NOMO-1 (cell line): ENCODE results near the gene ARMH3.
A peak's percentile ranks its signal among the peaks of the same experiment; 100 is the strongest.

Source experiments
- DNase-seq, 2 experiments: peaks; one replicate each; lab custom pipeline; 2025; ENCODE audit not compliant: unreplicated experiment in 2 of 2; lab: John Stamatoyannopoulos, UW

The ARMH3 gene, protein sequence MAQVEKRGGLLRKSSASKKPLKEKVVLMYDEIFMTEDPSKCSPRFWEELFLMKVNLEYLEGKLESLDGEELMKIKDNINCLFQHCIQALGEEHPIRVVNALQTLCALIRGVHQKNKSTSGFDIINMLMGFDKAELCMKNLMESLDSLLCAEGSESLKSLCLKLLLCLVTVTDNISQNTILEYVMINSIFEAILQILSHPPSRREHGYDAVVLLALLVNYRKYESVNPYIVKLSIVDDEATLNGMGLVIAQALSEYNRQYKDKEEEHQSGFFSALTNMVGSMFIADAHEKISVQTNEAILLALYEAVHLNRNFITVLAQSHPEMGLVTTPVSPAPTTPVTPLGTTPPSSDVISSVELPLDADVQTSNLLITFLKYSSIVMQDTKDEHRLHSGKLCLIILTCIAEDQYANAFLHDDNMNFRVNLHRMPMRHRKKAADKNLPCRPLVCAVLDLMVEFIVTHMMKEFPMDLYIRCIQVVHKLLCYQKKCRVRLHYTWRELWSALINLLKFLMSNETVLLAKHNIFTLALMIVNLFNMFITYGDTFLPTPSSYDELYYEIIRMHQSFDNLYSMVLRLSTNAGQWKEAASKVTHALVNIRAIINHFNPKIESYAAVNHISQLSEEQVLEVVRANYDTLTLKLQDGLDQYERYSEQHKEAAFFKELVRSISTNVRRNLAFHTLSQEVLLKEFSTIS

DNA sequence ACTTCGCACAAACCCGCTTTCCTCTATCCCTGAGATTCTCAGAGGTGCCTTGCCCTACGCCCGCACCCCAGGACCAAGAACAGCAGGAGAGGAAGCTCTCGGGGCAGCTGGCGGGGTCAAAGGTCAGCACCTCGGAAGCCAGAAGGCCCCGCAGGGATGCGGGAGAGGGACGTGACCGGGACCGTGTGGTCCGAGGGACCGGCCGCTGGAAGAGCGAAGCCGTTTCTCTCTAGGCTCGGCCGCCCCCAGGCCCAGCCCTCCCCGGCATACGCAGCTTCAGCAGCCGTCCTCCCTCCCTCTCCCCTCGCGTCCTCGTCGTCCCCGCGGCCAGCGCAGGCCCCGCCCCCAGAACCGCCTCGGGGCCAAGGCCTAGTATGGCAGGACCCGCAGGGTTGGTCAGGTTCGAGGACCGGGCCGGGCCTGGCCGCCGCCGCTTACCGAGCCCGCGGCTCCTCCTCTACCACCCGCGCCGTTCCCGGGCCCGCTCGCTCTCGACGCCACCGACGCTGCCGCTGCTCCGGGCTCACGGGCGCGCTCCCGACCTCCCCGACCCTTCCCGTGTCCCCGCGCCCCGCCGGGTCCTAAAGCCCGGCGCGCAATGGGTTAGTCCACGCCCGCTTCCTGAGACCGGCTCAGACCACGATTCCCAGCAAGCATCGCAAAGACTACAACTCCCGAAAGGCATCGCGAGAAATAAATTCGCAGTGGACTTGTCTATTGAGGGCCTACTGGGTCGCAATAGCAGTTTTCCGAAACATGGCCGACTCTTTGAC, at the start of gene ARMH3:
Gene ARMH3 (minus strand): TSS at position 527 of the 773 bp plus-strand sequence. CDS start 16,059 bp downstream, outside the sequence.
- DNase-seq = peak; percentile 96 to 97

GRCh38 chr10:102102421-102102820, 46.4 kb upstream of the ARMH3 start:
- no peak for DNase-seq

DNA sequence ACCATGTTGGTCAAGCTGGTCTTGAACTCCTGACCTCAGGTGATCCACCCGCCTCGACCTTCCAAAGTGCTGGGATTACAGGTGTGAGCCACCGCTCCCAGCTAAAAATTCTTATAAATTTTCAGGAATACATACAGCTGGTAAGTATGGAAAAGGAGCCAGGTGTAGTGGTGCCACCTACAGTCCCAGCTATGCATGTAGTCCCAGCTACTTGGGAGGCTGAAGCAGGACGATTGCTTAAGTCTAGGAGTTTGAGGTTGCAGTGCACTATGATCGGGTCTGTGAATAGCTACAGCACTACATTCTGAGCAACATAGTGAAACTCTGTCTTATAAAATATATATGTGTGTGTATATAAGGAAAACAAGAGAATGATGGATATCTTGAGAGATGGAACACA, 45.2 kb upstream of the ARMH3 start:
- DNase-seq = no peak

GRCh38 chr10:102096449-102096848, 40.5 kb upstream of the ARMH3 start:
- DNase-seq = no peak

DNA sequence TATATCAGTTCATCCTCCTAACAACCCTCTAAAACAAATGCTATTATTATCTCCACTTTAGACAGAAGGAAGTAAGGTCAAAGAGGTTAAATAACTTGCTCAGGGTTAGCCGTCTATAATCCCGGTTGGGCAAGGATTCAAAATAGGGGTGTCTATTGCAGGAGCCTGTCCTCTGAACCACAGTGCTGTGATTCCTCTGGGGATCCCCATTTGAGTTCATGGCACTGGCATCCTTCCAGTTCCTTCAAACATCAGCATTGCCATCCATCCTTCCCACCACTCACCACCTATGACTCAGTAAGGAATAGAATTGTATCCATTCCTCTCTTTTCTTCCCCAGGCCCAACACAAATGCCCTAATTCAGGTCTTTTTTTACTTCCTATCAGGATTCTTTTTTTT, 34.8 kb upstream of the ARMH3 start:
- no peak for DNase-seq

DNA sequence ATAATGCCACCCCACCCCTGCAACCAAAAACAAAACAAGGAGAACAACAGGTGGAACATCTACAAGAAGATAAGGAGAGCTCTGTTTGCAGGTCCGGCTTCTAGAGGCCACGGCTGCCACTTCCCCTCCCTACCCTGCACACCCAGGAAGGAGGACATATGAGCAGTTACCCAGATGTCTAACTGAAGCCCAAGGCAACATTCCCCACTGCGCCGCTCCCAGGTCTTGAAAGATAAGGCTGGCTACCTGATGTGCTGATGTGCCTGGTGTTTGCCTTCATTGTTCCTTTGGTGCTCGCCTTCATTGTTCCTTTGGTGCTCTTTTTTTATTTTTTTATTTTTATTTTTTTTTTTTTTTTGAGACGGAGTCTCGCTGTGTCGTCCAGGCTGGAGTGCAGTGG, 30.2 kb upstream of the ARMH3 start:
- DNase-seq = no peak

- DNase-seq = peak; percentile 30 to 42
These were observed 29.4 kb upstream of the ARMH3 start for GRCh38 chr10:102085336-102085735.

- no peak for DNase-seq
These were observed 27.6 kb upstream of the ARMH3 start for GRCh38 chr10:102083541-102083940.

GRCh38 chr10:102072673-102073527, 16.9 kb upstream of the ARMH3 start:
- peak; percentile 66 to 83 for DNase-seq

DNA sequence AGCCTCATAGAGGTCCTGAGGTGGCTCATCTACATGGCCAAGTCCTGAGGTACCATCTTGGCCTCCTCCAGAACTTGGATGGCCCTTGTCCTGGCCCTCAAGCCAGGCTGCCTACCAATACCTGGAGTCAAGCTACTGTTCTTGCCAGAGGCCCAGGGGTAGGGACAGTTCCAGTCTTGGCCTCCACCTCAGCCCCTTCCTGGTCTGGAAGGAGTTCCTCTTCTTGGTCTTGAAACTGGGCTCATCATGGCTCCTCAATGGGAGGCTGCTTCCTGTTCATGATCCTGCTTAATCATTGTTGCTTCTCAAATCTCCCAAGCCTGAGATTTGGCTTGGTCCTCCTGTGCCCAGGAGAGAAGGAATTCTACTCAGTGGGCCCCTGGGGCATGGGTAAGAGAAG, 13.1 kb upstream of the ARMH3 start:
- peak; percentile 19 to 27 for DNase-seq

- DNase-seq = no peak
These were observed 12.2 kb upstream of the ARMH3 start for GRCh38 chr10:102068216-102068615.

DNA sequence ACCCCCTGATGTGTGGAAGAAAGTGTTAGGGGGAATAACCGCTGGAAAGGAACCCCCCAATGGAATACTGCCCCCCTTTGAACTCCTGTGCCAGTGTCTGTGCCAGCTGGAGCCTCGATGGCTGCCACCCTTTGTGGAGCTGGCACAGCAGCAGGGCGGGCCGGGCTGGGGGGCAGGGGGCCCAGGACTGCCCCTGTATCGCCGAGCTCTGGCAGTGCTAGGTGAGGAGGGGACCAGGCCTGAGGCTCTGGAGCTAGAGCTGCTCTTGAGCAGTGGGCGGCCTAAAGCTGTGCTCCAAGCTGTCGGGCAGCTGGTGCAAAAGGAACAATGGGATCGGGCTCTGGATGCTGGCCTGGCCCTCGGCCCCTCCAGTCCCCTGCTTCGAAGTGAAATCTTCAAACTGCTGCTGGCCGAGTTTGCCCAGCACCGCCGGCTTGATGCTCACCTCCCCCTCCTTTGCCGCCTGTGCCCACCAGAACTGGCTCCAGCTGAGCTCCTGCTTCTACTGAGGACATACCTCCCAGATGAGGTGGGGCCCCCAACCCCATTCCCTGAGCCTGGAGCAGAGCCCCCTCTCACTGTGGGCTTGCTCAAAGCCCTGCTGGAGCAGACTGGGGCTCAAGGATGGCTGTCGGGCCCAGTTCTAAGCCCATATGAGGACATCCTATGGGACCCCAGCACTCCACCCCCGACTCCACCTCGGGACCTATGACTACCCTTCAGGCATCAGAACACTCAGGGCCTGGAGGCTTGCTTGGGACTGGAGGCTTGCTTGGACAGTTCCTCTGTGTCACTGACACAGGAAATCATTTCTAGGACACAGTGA, 11.3 kb upstream of the ARMH3 start:
- DNase-seq = no peak

GRCh38 chr10:102066399-102067088, 10.6 kb upstream of the ARMH3 start:
- no peak for DNase-seq

DNA sequence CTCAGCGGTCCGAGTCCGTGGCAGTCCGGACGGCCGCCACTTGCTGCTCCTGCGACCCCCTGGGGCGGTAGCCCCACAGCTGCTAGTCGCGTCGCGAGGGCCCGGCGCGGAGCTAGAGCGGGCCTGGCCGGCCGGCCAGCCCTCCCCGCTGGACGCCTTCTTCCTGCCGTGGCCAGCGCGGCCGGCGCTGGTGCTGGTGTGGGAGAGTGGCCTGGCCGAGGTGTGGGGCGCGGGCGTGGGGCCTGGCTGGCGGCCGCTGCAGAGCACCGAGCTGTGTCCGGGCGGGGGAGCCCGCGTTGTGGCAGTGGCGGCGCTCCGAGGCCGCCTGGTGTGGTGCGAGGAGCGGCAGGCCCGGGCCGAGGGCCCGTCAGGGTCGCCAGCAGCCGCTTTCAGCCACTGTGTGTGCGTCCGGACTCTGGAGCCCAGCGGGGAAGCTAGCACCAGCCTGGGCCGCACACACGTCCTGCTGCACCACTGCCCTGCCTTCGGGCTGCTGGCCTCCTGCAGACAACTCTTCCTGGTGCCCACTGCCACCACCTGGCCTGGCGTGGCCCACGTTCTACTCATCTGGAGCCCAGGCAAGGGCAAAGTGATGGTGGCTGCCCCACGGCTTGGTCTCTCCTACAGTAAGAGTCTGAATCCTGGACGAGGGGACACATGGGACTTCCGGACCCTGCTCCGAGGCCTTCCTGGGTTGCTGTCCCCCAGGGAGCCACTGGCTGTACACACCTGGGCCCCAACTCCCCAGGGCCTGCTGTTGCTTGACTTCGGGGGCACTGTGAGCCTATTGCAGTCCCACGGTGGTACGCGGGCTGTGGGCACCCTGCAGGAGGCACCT, 9.8 kb upstream of the ARMH3 start:
- DNase-seq = peak in 1 of 2 experiments; percentile 16

DNA sequence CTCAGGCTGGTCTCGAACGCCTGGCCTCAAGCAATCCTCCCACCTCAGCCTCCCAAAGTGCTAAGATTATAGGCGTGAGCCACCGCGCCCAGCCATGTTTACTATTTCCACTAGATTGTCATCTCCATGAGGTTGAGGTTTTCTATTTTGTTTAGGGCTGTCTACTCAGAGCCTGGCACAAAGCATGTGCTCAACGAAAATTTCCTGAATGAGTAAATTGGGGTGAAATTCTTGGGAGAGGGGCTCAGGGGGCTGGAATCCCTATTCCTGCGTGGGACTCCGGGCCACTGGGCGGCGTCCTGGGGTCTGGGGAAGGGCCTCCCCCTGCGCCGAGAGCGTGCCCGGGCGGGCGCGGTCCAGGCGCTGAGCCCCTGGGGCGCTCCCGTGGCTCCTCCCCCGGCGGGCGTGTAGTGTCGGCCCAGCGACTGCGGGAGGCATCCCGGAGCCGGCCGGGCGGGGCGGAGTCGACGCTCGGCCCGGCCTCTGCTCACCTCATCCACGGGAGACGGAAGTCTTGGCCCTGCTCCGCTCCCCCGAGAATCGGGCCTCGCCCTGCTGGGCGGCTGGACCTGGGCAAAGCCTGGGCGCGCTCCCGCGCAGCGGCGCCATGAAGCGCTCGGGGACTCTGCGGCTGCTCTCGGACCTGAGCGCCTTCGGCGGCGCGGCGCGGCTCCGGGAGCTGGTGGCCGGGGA, 9.0 kb upstream of the ARMH3 start, which contains the start of gene HPS6:
Gene HPS6 (plus strand): TSS at position 482 of the 693 bp plus-strand sequence. CDS start 126 bp downstream, at position 608.
- peak; percentile 87 to 96 for DNase-seq

DNA sequence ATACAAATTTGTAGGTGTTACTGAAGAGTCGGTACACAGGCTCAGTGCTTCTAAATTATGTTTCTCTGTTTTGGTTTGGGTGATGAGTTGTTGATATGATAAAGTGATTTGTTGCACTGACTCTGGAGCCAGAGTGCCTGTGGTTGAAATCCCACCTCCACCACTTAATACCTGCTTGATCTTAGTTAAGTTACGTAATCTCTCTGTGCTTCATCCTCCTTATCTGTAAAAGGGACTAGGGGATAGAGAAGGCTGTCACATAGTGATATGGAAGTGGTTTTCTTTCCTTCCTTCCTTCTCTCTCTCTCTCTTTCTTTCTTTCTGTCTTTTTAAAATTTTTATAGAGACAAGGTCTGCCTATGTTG, 8.5 kb upstream of the ARMH3 start:
- no peak for DNase-seq

GRCh38 chr10:102059987-102060386, 4.0 kb upstream of the ARMH3 start:
- no peak for DNase-seq
